Neuron (in vitro differentiated cells): ENCODE measurements around the gene BRAT1.

Experiments used
- H2AFZ ChIP-seq: one replicate; pipeline ENCODE4 v1.6.1; 2013; ENCODE audit warnings: low read depth, mild to moderate bottlenecking, inconsistent platforms, low read length, moderate library complexity
- H3K27me3 ChIP-seq: one replicate; pipeline ENCODE4 v1.6.1; 2013; ENCODE audit warnings: low read length; ENCODE audit not compliant: insufficient read depth
- H3K36me3 ChIP-seq: one replicate; pipeline ENCODE4 v1.6.1; 2013; ENCODE audit warnings: low read length; ENCODE audit not compliant: insufficient read depth
- H3K4me1 ChIP-seq: one replicate; pipeline ENCODE4 v1.6.1; 2013; ENCODE audit warnings: low read length; ENCODE audit not compliant: insufficient read depth
- H3K4me3 ChIP-seq: 2 replicates; pipeline ENCODE4 v1.5.1; 2013; ENCODE audit warnings: mild to moderate bottlenecking, low read length, moderate library complexity
- H3K9me3 ChIP-seq: one replicate; pipeline ENCODE4 v1.6.1; 2013; ENCODE audit warnings: low read length

BRAT1 gene

GRCh38 chr7:2517026-2517425 is 38.3 kb downstream of the BRAT1 start:
- Histone ChIP-seq H3K27me3 (peaks cover 10% of the 10 kb centered on the region), H3K9me3 (peaks cover 4% of the 10 kb centered on the region), H3K36me3 (no peaks in the 10 kb centered on the region), H2AFZ (no peak overlapping the region), H3K4me1 (peaks cover 42% of the 10 kb centered on the region), H3K4me3 (no peak overlapping the region)

- Histone ChIP-seq H3K4me1 (peaks cover 43% of the 10 kb centered on the region), H3K27me3 (peaks cover 10% of the 10 kb centered on the region), H3K9me3 (peaks cover 4% of the 10 kb centered on the region), H3K4me3 (no peak overlapping the region), H3K36me3 (no peaks in the 10 kb centered on the region), H2AFZ (no peak overlapping the region)
Measured at GRCh38 chr7:2516194-2516555, 39.1 kb downstream of the BRAT1 start.

GRCh38 chr7:2515424-2516193 is 39.7 kb downstream of the BRAT1 start:
- peaks cover 49% of the 10 kb centered on the region for H3K4me1 ChIP-seq
- H3K4me3 ChIP-seq: no peak overlapping the region
- H3K27me3 ChIP-seq: peaks cover 10% of the 10 kb centered on the region
- no peaks in the 10 kb centered on the region for H3K36me3 ChIP-seq
- peaks cover 4% of the 10 kb centered on the region for H3K9me3 ChIP-seq
- no peak overlapping the region for H2AFZ ChIP-seq

GRCh38 chr7:2514473-2515423 is 40.6 kb downstream of the BRAT1 start:
- H3K4me1 ChIP-seq: peaks cover 52% of the 10 kb centered on the region
- H3K4me3 ChIP-seq: no peak overlapping the region
- H3K9me3 ChIP-seq: peaks cover 4% of the 10 kb centered on the region
- no peaks in the 10 kb centered on the region for H3K36me3 ChIP-seq
- peaks cover 10% of the 10 kb centered on the region for H3K27me3 ChIP-seq
- H2AFZ ChIP-seq: no peak overlapping the region

GRCh38 chr7:2513702-2514101 is 41.6 kb downstream of the BRAT1 start:
- peaks cover 10% of the 10 kb centered on the region for H3K27me3 ChIP-seq
- H3K4me1 ChIP-seq: peaks cover 57% of the 10 kb centered on the region
- H3K9me3 ChIP-seq: peaks cover 4% of the 10 kb centered on the region
- H2AFZ ChIP-seq: no peak overlapping the region
- no peaks in the 10 kb centered on the region for H3K36me3 ChIP-seq
- H3K4me3 ChIP-seq: no peak overlapping the region

- Histone ChIP-seq H2AFZ (no peak overlapping the region), H3K27me3 (peaks cover 10% of the 10 kb centered on the region), H3K4me1 (peaks cover 57% of the 10 kb centered on the region), H3K9me3 (peaks cover 4% of the 10 kb centered on the region), H3K36me3 (no peaks in the 10 kb centered on the region), H3K4me3 (no peak overlapping the region)
Measured at GRCh38 chr7:2512713-2513112, 42.6 kb downstream of the BRAT1 start.

- Histone ChIP-seq H3K4me3 (no peak overlapping the region), H3K36me3 (no peaks in the 10 kb centered on the region), H2AFZ (no peak overlapping the region), H3K27me3 (peaks cover 10% of the 10 kb centered on the region), H3K9me3 (peaks cover 4% of the 10 kb centered on the region), H3K4me1 (peaks cover 53% of the 10 kb centered on the region)
Measured at GRCh38 chr7:2512179-2512661, 43.1 kb downstream of the BRAT1 start.

GRCh38 chr7:2511769-2512168 is 43.6 kb downstream of the BRAT1 start:
- peaks cover 4% of the 10 kb centered on the region for H3K9me3 ChIP-seq
- no peaks in the 10 kb centered on the region for H3K36me3 ChIP-seq
- no peak overlapping the region for H3K4me3 ChIP-seq
- H3K4me1 ChIP-seq: peaks cover 48% of the 10 kb centered on the region
- H3K27me3 ChIP-seq: peaks cover 10% of the 10 kb centered on the region
- H2AFZ ChIP-seq: no peak overlapping the region

GRCh38 chr7:2510909-2511768 is 44.2 kb downstream of the BRAT1 start:
- Histone ChIP-seq H3K36me3 (no peaks in the 10 kb centered on the region), H3K9me3 (peaks cover 4% of the 10 kb centered on the region), H3K4me1 (peaks cover 42% of the 10 kb centered on the region), H3K4me3 (no peak overlapping the region), H2AFZ (no peak overlapping the region), H3K27me3 (peaks cover 10% of the 10 kb centered on the region)

- H2AFZ ChIP-seq: no peak overlapping the region
- peaks cover 10% of the 10 kb centered on the region for H3K27me3 ChIP-seq
- H3K4me1 ChIP-seq: peaks cover 40% of the 10 kb centered on the region
- H3K9me3 ChIP-seq: peaks cover 4% of the 10 kb centered on the region
- no peak overlapping the region for H3K4me3 ChIP-seq
- no peaks in the 10 kb centered on the region for H3K36me3 ChIP-seq
Measured at GRCh38 chr7:2510130-2510776, 45.1 kb downstream of the BRAT1 start.

GRCh38 chr7:2509298-2509906 is 45.9 kb downstream of the BRAT1 start:
- H3K4me3 ChIP-seq: no peak overlapping the region
- H3K9me3 ChIP-seq: peaks cover 4% of the 10 kb centered on the region

More at GRCh38 chr7:2509298-2509906, 45.9 kb downstream of the BRAT1 start:
- Histone ChIP-seq H2AFZ (no peak overlapping the region), H3K4me1 (peaks cover 40% of the 10 kb centered on the region), H3K27me3 (peaks cover 10% of the 10 kb centered on the region), H3K36me3 (no peaks in the 10 kb centered on the region)
